Heart left ventricle (tissue), 13 donors: ENCODE results near the gene AURKAIP1.

Source experiments
- CTCF ChIP-seq, 12 donors: fragments of 200-600 bp; sonication (generic) in 4 of 12; IDR thresholded peaks; one replicate each; pipeline versions ENCODE4 v1.5.0 to v1.8.0; 2018 to 2022; ENCODE audit warnings: antibody characterized with exemption in 12 of 12, mild to moderate bottlenecking in 5 of 12
- POLR2A ChIP-seq, 2 donors: fragments of 450-650 bp; IDR thresholded peaks; one replicate each; pipeline ENCODE4 v1.6.1; 2017; ENCODE audit warnings: antibody characterized with exemption in 2 of 2, mild to moderate bottlenecking in 2 of 2, moderate library complexity in 2 of 2
- donor health status: ischemic (EF 13 %, LVEDD 7.1; RV severe dilation, severe dysfunction).
- donor health status: DM: no; HTN: yes; CAD: no.
- donor health status: DM: no; HTN: no; CAD: no.
- donor health status: ischemic (EF 25% LVEDD 6.9; RV normal size, moderate dysfunction).
- donor health status: ischemic (EF 25% LVEDD 5.7; RV mildly dilated, moderate dysfunction).
- donor health status: ischemic (EF 35%, LVEDD 5.7; RV mildly dilated, moderate dysfunction).
- donor health status: nonischemic (EF 11% LVEDD 7.7; RV severe dilation, severe dysfunction).
- donor health status: DM: yes; HTN: yes; CAD: no.
- donor health status: PGD.
- donor health status: ischemic (EF 29% LVEDD 5.4; RV normal size, mild dysfunction).
- donor health status: nonischemic (EF 23%, LVEDD 6.1; RV moderate dilation, normal function).

- TF ChIP-seq CTCF (IDR thresholded peaks at IDR 0.05) (no peak), POLR2A (IDR thresholded peaks at IDR 0.05) (no peak)
These were observed 38.6 kb downstream of the AURKAIP1 start for GRCh38 chr1:1336446-1336845.
